Measurements from ENCODE around the gene BRD4. TPM values are rescaled to one million over a fixed set of nuclear protein-coding genes. Genes with fewer than 3 reads are reported as not detected.

BRD4 gene
- polyA plus RNA-seq, 3 donors: 3.7 to 19.2 (median 4.2) TPM

DNA sequence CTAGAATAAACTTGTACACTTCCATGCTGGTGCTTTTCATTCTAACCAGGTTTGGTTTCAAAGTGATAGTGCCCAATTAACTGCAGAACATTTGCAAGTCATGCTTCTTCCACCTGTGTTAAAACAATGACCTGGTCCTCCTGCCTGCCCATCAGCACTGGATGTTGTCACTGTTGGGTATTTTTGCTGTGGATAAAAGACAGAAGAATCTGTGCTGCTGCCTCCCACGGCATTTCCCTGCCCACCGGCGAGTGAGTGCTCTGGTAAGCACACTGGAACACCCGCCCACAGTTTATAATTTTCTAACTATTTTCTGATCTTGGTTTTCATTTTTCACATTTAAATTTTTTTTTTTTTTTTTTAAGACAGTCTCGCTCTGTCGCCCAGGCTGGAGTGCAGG is 49.5 kb upstream of the BRD4 start:
- peaks cover 10 to 22% of the 10 kb centered on the region in 2 donors for H3K36me3 Mint-ChIP-seq

DNA sequence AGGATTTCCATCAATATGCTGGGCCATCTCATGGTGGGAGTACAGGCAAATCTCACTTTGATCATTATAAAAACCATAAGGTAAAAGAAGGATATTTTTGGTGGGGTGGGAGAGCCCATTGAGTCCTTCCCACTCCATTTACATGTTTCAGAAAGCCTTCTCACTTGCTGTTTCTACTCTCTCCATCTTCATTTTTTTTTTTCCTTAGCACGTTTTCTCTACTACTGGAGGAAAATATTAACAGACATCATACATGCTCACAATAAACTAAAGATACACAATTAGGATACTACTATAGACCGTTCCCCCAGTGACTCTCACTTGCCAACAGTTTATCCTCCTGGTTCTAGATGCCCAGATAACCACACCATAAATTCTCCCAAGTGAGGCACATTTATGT is 49.1 kb upstream of the BRD4 start:
- H3K4me3 Mint-ChIP-seq: no peak overlapping the region

More for the DNA sequence above, 49.5 kb upstream of the BRD4 start:
- intact Hi-C loops (cut with micrococcal nuclease): loop anchor here in 1 of 2 donors (5.0 kb wide), 1 partner anchor 35 kb away; the partner anchor contains the start of gene AKAP8L
- Histone ChIP-seq H3K79me2 (ENCODE audit: insufficient read depth, low read length) (peaks cover 35% of the 10 kb centered on the region), H3K27me3 (ENCODE audit: control insufficient read depth in 2 of 2, insufficient read depth in 2 of 2, low read length in 2 of 2) (no peaks in the 10 kb centered on the region), H3K9me3 (replicated peaks in 1 of 2; ENCODE audit: control insufficient read depth in 1 of 2, insufficient read depth in 1 of 2, low read length in 2 of 2) (no peaks in the 10 kb centered on the region), H3K4me1 (ENCODE audit: control insufficient read depth in 1 of 2, insufficient read depth in 2 of 2, low read length in 2 of 2) (peaks cover 19 to 24% of the 10 kb centered on the region in 2 donors), H4K20me1 (ENCODE audit: insufficient read depth, low read length) (peaks cover 21% of the 10 kb centered on the region), H2AFZ (ENCODE audit: insufficient read depth, low read depth, low read length, poor library complexity, severe bottlenecking) (no peak overlapping the region), H3K4me2 (replicated peaks; ENCODE audit: extremely low read depth, low read length, poor library complexity, severe bottlenecking) (no peak overlapping the region), H3K27ac (ENCODE audit: low read depth in 1 of 2, low read length in 2 of 2) (no peak overlapping the region), H3K36me3 (replicated peaks in 1 of 2; ENCODE audit: control insufficient read depth in 1 of 2, insufficient read depth in 2 of 2, low read length in 2 of 2) (peaks cover 11 to 26% of the 10 kb centered on the region in 2 donors), H3K4me3 (replicated peaks in 1 of 3; ENCODE audit: low read depth in 2 of 3, low read length in 3 of 3) (no peak overlapping the region), H3K9ac (ENCODE audit: insufficient read depth, low read length, poor library complexity, severe bottlenecking) (no peak overlapping the region)
- peaks cover 24% of the 10 kb centered on the region for H3K4me1 Mint-ChIP-seq
- no peak overlapping the region for H3K4me3 Mint-ChIP-seq
- H3K27me3 Mint-ChIP-seq (ENCODE audit: low read depth in 3 of 3): peaks cover 0 to 1% (median 0%) of the 10 kb centered on the region in 3 donors
- no peak for DNase-seq
- peak overlapping the region in 1 of 7 donors; percentile 62 for H3K27ac Mint-ChIP-seq
- H3K9me3 Mint-ChIP-seq: peaks cover 0 to 3% (median 0%) of the 10 kb centered on the region in 7 donors
- no CpG with 5 or more reads among the region's 6 CpGs for WGBS (ENCODE audit: insufficient coverage)
- TF ChIP-seq, protein P1, sequence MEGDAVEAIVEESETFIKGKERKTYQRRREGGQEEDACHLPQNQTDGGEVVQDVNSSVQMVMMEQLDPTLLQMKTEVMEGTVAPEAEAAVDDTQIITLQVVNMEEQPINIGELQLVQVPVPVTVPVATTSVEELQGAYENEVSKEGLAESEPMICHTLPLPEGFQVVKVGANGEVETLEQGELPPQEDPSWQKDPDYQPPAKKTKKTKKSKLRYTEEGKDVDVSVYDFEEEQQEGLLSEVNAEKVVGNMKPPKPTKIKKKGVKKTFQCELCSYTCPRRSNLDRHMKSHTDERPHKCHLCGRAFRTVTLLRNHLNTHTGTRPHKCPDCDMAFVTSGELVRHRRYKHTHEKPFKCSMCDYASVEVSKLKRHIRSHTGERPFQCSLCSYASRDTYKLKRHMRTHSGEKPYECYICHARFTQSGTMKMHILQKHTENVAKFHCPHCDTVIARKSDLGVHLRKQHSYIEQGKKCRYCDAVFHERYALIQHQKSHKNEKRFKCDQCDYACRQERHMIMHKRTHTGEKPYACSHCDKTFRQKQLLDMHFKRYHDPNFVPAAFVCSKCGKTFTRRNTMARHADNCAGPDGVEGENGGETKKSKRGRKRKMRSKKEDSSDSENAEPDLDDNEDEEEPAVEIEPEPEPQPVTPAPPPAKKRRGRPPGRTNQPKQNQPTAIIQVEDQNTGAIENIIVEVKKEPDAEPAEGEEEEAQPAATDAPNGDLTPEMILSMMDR (IDR thresholded peaks at IDR 0.05): no peak

More for the DNA sequence above, 49.1 kb upstream of the BRD4 start:
- Mint-ChIP-seq H3K27ac (no peak overlapping the region), H3K27me3 (ENCODE audit: low read depth in 3 of 3) (peaks cover 0 to 1% (median 1%) of the 10 kb centered on the region in 3 donors), H3K4me1 (peaks cover 27% of the 10 kb centered on the region), H3K36me3 (peaks cover 6 to 20% of the 10 kb centered on the region in 2 donors), H3K9me3 (peaks cover 0 to 3% (median 0%) of the 10 kb centered on the region in 7 donors)
- Histone ChIP-seq H3K36me3 (replicated peaks in 1 of 2; ENCODE audit: control insufficient read depth in 1 of 2, insufficient read depth in 2 of 2, low read length in 2 of 2) (peaks cover 7 to 22% of the 10 kb centered on the region in 2 donors), H3K79me2 (ENCODE audit: insufficient read depth, low read length) (peaks cover 38% of the 10 kb centered on the region), H3K4me1 (ENCODE audit: control insufficient read depth in 1 of 2, insufficient read depth in 2 of 2, low read length in 2 of 2) (peaks cover 21 to 29% of the 10 kb centered on the region in 2 donors), H3K27me3 (ENCODE audit: control insufficient read depth in 2 of 2, insufficient read depth in 2 of 2, low read length in 2 of 2) (no peaks in the 10 kb centered on the region), H4K20me1 (ENCODE audit: insufficient read depth, low read length) (peaks cover 24% of the 10 kb centered on the region), H3K4me3 (replicated peaks in 1 of 3; ENCODE audit: low read depth in 2 of 3, low read length in 3 of 3) (no peak overlapping the region), H3K9me3 (replicated peaks in 1 of 2; ENCODE audit: control insufficient read depth in 1 of 2, insufficient read depth in 1 of 2, low read length in 2 of 2) (no peaks in the 10 kb centered on the region), H2AFZ (ENCODE audit: insufficient read depth, low read depth, low read length, poor library complexity, severe bottlenecking) (no peak overlapping the region), H3K9ac (ENCODE audit: insufficient read depth, low read length, poor library complexity, severe bottlenecking) (no peak overlapping the region), H3K4me2 (replicated peaks; ENCODE audit: extremely low read depth, low read length, poor library complexity, severe bottlenecking) (no peak overlapping the region), H3K27ac (ENCODE audit: low read depth in 1 of 2, low read length in 2 of 2) (no peak overlapping the region)
- DNase-seq: no peak
- TF ChIP-seq, protein P1 (IDR thresholded peaks at IDR 0.05): no peak
- WGBS (ENCODE audit: insufficient coverage): 89% methylated on average over 2 of the region's 2 CpGs
- intact Hi-C loops (cut with micrococcal nuclease): loop anchor here in 1 of 2 donors (5.0 kb wide), 1 partner anchor 36 kb away; the partner anchor contains the start of gene AKAP8L
